SK-N-SH (cell line): ENCODE data around the gene IZUMO4. TPM values are rescaled to one million over a fixed set of nuclear protein-coding genes. Genes with fewer than 3 reads are reported as not detected.

Experiments used
- CTCF ChIA-PET: fragments of 300-600, 350-600 bp; formaldehyde crosslinking; extraction: SDS; loops from one replicate; lab custom pipeline; 2021; lab: Yijun Ruan, JAX
- POLR2A ChIA-PET: fragments of 350-600 bp; sonication (Branson Sonifier 250); formaldehyde crosslinking; extraction: SDS; loops from one replicate; lab custom pipeline; 2020; ENCODE audit warnings: antibody characterized with exemption, inconsistent platforms; lab: Yijun Ruan, JAX
- DNase-seq: peaks from one replicate; pipeline ENCODE4 v3.0.0; 2012
- H2AFZ ChIP-seq: fragments of 200-600 bp; sonication (generic); 2 replicates; pipeline ENCODE4 v1.8.1; 2016; ENCODE audit warnings: antibody characterized with exemption, mild to moderate bottlenecking, low read depth
- H3F3A ChIP-seq: fragments of 200-600 bp; sonication (generic); replicated peaks from 2 replicates; pipeline ENCODE3; 2016; ENCODE audit warnings: antibody characterized with exemption, mild to moderate bottlenecking; ENCODE audit not compliant: insufficient read depth
- H3K27ac ChIP-seq, 2 experiments: fragments of 200-500 bp in 1 of 2; fragments of 200-600 bp in 1 of 2; sonication (Bioruptor generic) in 1 of 2; sonication (generic), shearing (Covaris generic) in 1 of 2; 2 replicates each; pipeline versions ENCODE4 v1.5.1 to v1.6.1; 2014 to 2016; ENCODE audit warnings: low read depth in 2 of 2, inconsistent platforms in 1 of 2, low read length in 1 of 2, mild to moderate bottlenecking in 1 of 2, mixed read lengths in 1 of 2
- H3K27me3 ChIP-seq: fragments of 200-600 bp; sonication (generic), shearing (Covaris generic); 2 replicates; pipeline ENCODE4 v1.6.1; 2016; ENCODE audit warnings: mixed run types; ENCODE audit not compliant: insufficient read depth
- H3K36me3 ChIP-seq, 2 experiments: fragments of 200-500 bp in 1 of 2; fragments of 200-600 bp in 1 of 2; sonication (Bioruptor generic) in 1 of 2; sonication (generic) in 1 of 2; replicated peaks in 1 of 2; 2 replicates each; pipeline versions ENCODE3 to v1.5.1; 2014 to 2016; ENCODE audit warnings: low read length in 1 of 2, mild to moderate bottlenecking in 1 of 2; ENCODE audit not compliant: insufficient read depth in 2 of 2, control insufficient read depth in 1 of 2
- H3K4me1 ChIP-seq, 2 experiments: fragments of 200-500 bp in 1 of 2; fragments of 200-600 bp in 1 of 2; sonication (Bioruptor generic) in 1 of 2; sonication (generic), shearing (Covaris generic) in 1 of 2; 2 replicates each; pipeline versions ENCODE4 v1.5.1 to v1.6.1; 2014 to 2016; ENCODE audit warnings: low read depth in 1 of 2, low read length in 1 of 2, mixed run types in 1 of 2; ENCODE audit not compliant: insufficient read depth in 2 of 2, control insufficient read depth in 1 of 2
- H3K4me2 ChIP-seq: fragments of 200-600 bp; sonication (generic), shearing (Covaris generic); 2 replicates; pipeline ENCODE4 v1.6.1; 2017; ENCODE audit warnings: mixed run types
- H3K4me3 ChIP-seq, 2 experiments: fragments of 200-500 bp in 1 of 2; fragments of 200-600 bp in 1 of 2; sonication (Bioruptor generic) in 1 of 2; sonication (generic), shearing (Covaris generic) in 1 of 2; 2 replicates each; pipeline versions ENCODE4 v1.5.1 to v1.8.1; 2014 to 2016; ENCODE audit warnings: low read depth in 2 of 2, inconsistent platforms in 1 of 2, low read length in 1 of 2, mild to moderate bottlenecking in 1 of 2, mixed read lengths in 1 of 2, moderate library complexity in 1 of 2
- H3K79me2 ChIP-seq: fragments of 200-600 bp; sonication (generic); 2 replicates; pipeline ENCODE4 v1.8.1; 2017; ENCODE audit warnings: mild to moderate bottlenecking; ENCODE audit not compliant: insufficient read depth
- H3K9ac ChIP-seq: fragments of 200-600 bp; sonication (generic); 2 replicates; pipeline ENCODE4 v1.6.1; 2017; ENCODE audit warnings: mixed run types
- H3K9me2 ChIP-seq: fragments of 200-600 bp; sonication (generic); 2 replicates; pipeline ENCODE4 v1.6.1; 2017; ENCODE audit warnings: mixed run types
- H3K9me3 ChIP-seq: fragments of 200-600 bp; sonication (generic); 2 replicates; pipeline ENCODE4 v1.6.1; 2017; ENCODE audit warnings: mixed run types, mild to moderate bottlenecking, moderate library complexity
- H4K20me1 ChIP-seq: fragments of 200-600 bp; sonication (generic); 2 replicates; pipeline ENCODE4 v1.6.1; 2017; ENCODE audit warnings: mild to moderate bottlenecking, mixed run types; ENCODE audit not compliant: insufficient read depth
- CHD2 ChIP-seq: fragments of 150-350 bp; IDR thresholded peaks from 2 replicates; pipeline ENCODE4 v1.6.1; 2018; ENCODE audit warnings: low read length; ENCODE audit not compliant: partially characterized antibody
- EZH2phosphoT487 ChIP-seq: fragments of 200-600 bp; sonication (generic); IDR thresholded peaks from 2 replicates; pipeline ENCODE4 v1.6.1; 2017; ENCODE audit warnings: low read depth, mixed run types, mild to moderate bottlenecking, antibody characterized with exemption, moderate library complexity, borderline replicate concordance
- FOXM1 ChIP-seq: IDR thresholded peaks from 2 replicates; pipeline ENCODE4 v1.4.0; 2012; ENCODE audit warnings: low read depth, mild to moderate bottlenecking
- MXI1 ChIP-seq: IDR thresholded peaks from 2 replicates; pipeline ENCODE4 v1.6.1; 2012; ENCODE audit warnings: mild to moderate bottlenecking, low read depth, low read length, improper control_type of control experiment
- NRF1 ChIP-seq: IDR thresholded peaks from 2 replicates; pipeline ENCODE4 v1.6.1; 2012; ENCODE audit warnings: low read depth, mild to moderate bottlenecking, low read length
- RAD21 ChIP-seq: IDR thresholded peaks from 2 replicates; pipeline ENCODE4 v1.6.1; 2012; ENCODE audit warnings: mild to moderate bottlenecking, low read length
- REST ChIP-seq: IDR thresholded peaks from 2 replicates; pipeline ENCODE4 v1.6.1; 2012; ENCODE audit warnings: mild to moderate bottlenecking, low read depth, low read length, moderate library complexity
- SMC3 ChIP-seq: IDR thresholded peaks from 2 replicates; pipeline ENCODE4 v1.6.1; 2012; ENCODE audit warnings: low read depth, low read length, improper control_type of control experiment
- TAF1 ChIP-seq: IDR thresholded peaks from 2 replicates; pipeline ENCODE4 v1.6.1; 2012; ENCODE audit warnings: low read depth, mild to moderate bottlenecking, low read length, moderate library complexity, borderline replicate concordance
- USF2 ChIP-seq: fragments of 150-350 bp; IDR thresholded peaks from 2 replicates; pipeline ENCODE4 v1.6.1; 2017; ENCODE audit warnings: antibody characterized with exemption, low read length, low read depth, borderline replicate concordance
- ZBTB33 ChIP-seq: IDR thresholded peaks from 2 replicates; pipeline ENCODE4 v1.4.0; 2012; ENCODE audit warnings: low read depth, borderline replicate concordance
- WGBS: methylation state at CpG from one replicate; pipeline ENCODE4 v1.1.6; 2017; ENCODE audit warnings: low lambda C conversion rate; 5-methylcytosine and 5-hydroxymethylcytosine counted together
- polyA plus RNA-seq, 3 experiments: library from polyadenylated mRNA; depleted of rRNA; stranded (reverse); fragments of >200 nt; gene quantifications; 2 replicates each; pipeline ENCODE4 v1.2.3, GENCODE V29; 2012
- TF ChIP-seq, protein P1 (sequence below): fragments of 200-600 bp; sonication (generic); IDR thresholded peaks from 2 replicates; pipeline ENCODE4 v1.6.1; 2017; ENCODE audit warnings: antibody characterized with exemption, mild to moderate bottlenecking, moderate library complexity

IZUMO4 gene
- polyA plus RNA-seq, 1 of the 3 experiments (the other 2 are of a cell fraction), result 4.6 TPM

GRCh38 chr19:2050349-2050990 lies 46.2 kb upstream of the IZUMO4 start:
- peaks cover 14% of the 10 kb centered on the region for H3F3A ChIP-seq
- peaks cover 45% of the 10 kb centered on the region for H3K79me2 ChIP-seq
- H3K9me3 ChIP-seq, result no peaks in the 10 kb centered on the region
- CTCF ChIA-PET, result interaction anchor here (1.0 kb wide), 1 partner anchor 10 kb away, joined by 3 read pairs; no protein-coding TSS in a partner anchor
- H3K36me3 ChIP-seq, result peaks cover 0 to 18% of the 10 kb centered on the region in 2 experiments
- no CpG with 5 or more reads among the region's 49 CpGs for WGBS
- H2AFZ ChIP-seq, result no peak overlapping the region
- peak overlapping the region; percentile 90 to 94 for H3K4me3 ChIP-seq
- DNase-seq, result peak; percentile 59
- H3K9ac ChIP-seq, result peak overlapping the region; percentile 82
- H3K9me2 ChIP-seq, result no peaks in the 10 kb centered on the region
- peak overlapping the region; percentile 28 to 76; a peak in 3 of 4 replicates for H3K27ac ChIP-seq
- peaks cover 52% of the 10 kb centered on the region for H4K20me1 ChIP-seq
- peak overlapping the region; percentile 98 for H3K4me2 ChIP-seq
- no peaks in the 10 kb centered on the region for H3K27me3 ChIP-seq
- POLR2A ChIA-PET, result interaction anchor here (0.6 to 1.6 kb wide), 3 partner anchors 8 to 30 kb away, joined by 3 to 9 read pairs (median 4); no protein-coding TSS in a partner anchor
- TF ChIP-seq NRF1 (no peak), SMC3 (no peak), FOXM1 (no peak), TAF1 (no peak), MXI1 (no peak; the same call in 1 of the 2 replicates), USF2 (no peak), RAD21 (no peak), ZBTB33 (no peak), CHD2 (no peak), REST (no peak), EZH2phosphoT487 (no peak)
- TF ChIP-seq, protein P1, sequence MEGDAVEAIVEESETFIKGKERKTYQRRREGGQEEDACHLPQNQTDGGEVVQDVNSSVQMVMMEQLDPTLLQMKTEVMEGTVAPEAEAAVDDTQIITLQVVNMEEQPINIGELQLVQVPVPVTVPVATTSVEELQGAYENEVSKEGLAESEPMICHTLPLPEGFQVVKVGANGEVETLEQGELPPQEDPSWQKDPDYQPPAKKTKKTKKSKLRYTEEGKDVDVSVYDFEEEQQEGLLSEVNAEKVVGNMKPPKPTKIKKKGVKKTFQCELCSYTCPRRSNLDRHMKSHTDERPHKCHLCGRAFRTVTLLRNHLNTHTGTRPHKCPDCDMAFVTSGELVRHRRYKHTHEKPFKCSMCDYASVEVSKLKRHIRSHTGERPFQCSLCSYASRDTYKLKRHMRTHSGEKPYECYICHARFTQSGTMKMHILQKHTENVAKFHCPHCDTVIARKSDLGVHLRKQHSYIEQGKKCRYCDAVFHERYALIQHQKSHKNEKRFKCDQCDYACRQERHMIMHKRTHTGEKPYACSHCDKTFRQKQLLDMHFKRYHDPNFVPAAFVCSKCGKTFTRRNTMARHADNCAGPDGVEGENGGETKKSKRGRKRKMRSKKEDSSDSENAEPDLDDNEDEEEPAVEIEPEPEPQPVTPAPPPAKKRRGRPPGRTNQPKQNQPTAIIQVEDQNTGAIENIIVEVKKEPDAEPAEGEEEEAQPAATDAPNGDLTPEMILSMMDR, result no peak
- TF ChIP-seq, all 33 proteins: peak for 0
- H3K4me1 ChIP-seq, result peaks cover 22 to 50% of the 10 kb centered on the region in 2 experiments; a peak in 3 of 4 replicates
